Measurements from ENCODE around the gene SRCIN1.
"Not testable (repeated sequence)": the region's sequence is repeated elsewhere in the genome, so short reads cannot be mapped to it uniquely, and the experiment has no call there.

Gene SRCIN1

DNA sequence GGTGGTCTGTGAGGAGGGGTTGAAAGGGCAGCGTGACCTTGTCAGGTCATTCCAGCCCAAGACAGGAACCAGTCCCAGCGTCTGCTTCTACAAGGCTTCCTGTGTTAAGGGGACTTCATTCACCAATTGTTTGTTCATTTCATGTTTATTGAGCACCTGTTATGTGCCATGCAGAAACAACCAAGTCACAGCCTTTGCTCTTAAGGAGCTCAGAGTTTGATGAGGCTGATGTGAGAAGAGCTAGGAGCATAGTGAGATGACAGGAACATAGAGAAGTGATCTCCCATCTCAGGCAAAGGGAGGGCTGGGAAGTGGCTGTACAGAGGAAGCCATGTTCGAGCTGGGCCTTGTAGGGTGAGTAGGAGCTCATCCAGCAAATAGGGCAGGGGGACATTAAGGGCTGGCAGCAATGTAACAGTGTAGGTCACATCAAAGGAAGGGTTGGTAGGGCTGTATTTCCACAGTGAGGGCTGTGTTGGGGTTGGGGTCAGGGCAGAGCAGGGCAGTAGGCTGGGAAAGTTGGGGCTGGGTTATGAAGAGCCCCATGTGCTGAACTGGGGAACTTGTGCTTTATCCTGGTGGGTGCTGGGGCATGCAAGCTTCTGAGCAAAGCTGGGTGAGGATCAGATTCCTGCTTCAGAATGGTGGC lies 97.7 kb downstream of the SRCIN1 start:
- no peak for DNase-seq (ENCODE audit: low read depth)
- in situ Hi-C loops (cut with HindIII; ENCODE audit: low sequenced_read_pairs): no loop called here
- TF ChIP-seq, protein P1, sequence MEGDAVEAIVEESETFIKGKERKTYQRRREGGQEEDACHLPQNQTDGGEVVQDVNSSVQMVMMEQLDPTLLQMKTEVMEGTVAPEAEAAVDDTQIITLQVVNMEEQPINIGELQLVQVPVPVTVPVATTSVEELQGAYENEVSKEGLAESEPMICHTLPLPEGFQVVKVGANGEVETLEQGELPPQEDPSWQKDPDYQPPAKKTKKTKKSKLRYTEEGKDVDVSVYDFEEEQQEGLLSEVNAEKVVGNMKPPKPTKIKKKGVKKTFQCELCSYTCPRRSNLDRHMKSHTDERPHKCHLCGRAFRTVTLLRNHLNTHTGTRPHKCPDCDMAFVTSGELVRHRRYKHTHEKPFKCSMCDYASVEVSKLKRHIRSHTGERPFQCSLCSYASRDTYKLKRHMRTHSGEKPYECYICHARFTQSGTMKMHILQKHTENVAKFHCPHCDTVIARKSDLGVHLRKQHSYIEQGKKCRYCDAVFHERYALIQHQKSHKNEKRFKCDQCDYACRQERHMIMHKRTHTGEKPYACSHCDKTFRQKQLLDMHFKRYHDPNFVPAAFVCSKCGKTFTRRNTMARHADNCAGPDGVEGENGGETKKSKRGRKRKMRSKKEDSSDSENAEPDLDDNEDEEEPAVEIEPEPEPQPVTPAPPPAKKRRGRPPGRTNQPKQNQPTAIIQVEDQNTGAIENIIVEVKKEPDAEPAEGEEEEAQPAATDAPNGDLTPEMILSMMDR (IDR thresholded peaks at IDR 0.05; ENCODE audit: low read depth, low read length, missing control alignments): no peak
- H3K4me3 ChIP-seq (ENCODE audit: low read depth, low read length): no peak overlapping the region

DNA sequence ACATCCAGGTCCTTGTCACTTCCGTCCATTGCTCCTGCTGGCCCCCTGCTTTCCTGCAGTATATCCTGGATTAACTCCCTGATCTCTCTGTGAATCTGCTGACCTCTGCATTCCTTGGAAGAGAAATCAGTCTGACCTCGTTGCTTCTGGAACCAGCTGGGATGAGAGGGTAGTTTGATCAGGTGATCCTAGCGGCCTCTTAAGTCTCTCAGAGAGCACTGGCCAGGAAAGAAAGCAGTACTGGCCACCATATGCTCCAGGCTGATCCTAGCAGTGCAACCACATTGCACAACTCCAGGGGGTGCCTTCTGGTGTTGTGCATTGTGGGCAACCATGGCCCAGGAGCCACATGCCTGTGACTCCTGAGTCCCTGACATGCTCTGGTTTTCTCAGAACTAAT lies 98.3 kb downstream of the SRCIN1 start:
- TF ChIP-seq, protein P1 (IDR thresholded peaks at IDR 0.05; ENCODE audit: low read depth, low read length, missing control alignments): no peak
- in situ Hi-C loops (cut with HindIII; ENCODE audit: low sequenced_read_pairs): no loop called here
- no peak for DNase-seq (ENCODE audit: low read depth)

DNA sequence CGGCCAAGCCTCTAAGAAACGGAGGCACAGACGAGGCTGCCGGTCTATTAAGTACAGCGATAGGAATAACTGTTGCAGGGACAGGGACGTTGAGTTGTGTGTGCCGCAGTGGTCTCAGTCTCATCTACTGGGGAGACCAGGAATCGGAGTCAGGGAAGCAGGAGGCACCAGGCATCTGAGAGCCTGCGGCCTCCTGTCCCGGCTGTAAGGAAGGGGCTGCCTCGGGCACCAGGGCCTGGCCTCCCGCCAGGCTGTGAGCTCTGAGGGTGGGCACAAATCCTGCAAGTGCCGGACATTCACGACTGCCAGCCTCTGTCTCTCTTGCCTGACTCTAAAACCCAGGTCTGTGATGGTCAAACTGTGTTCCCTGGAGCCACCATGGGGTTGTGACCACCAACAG lies 101.5 kb downstream of the SRCIN1 start:
- DNase-seq (ENCODE audit: low read depth): no peak
- in situ Hi-C loops (cut with HindIII; ENCODE audit: low sequenced_read_pairs): no loop called here

More for the DNA sequence above, 98.3 kb downstream of the SRCIN1 start:
- no peak overlapping the region for H3K4me3 ChIP-seq (ENCODE audit: low read depth, low read length)

GRCh38 chr17:38503286-38503913 lies 102.4 kb downstream of the SRCIN1 start:
- H3K4me3 ChIP-seq (ENCODE audit: low read depth, low read length); DNase-seq (ENCODE audit: low read depth); in situ Hi-C loops (cut with HindIII; ENCODE audit: low sequenced_read_pairs): not testable (repeated sequence)

More for the DNA sequence above, 101.5 kb downstream of the SRCIN1 start:
- TF ChIP-seq, protein P1 (IDR thresholded peaks at IDR 0.05; ENCODE audit: low read depth, low read length, missing control alignments): no peak
- no peak overlapping the region for H3K4me3 ChIP-seq (ENCODE audit: low read depth, low read length)

DNA sequence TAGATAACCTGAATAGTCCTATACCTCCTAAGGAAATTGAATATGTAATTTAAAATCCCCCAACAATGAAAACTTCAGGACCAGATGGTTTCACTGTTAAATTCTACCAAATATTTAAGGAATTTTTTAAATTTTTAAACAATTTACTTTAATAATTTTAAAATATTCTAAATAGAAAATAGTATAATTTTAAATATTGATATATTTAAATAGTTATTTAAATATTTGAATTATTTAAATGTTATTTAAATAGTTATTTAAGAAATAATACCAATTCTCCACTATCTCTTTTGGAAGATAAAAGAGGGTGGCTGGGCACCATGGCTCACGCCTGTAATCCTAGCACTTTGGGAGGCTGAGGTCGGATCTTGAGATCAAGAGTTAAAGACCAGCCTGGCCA lies 104.0 kb downstream of the SRCIN1 start:
- DNase-seq (ENCODE audit: low read depth); in situ Hi-C loops (cut with HindIII; ENCODE audit: low sequenced_read_pairs); H3K4me3 ChIP-seq (ENCODE audit: low read depth, low read length): not testable (repeated sequence)

DNA sequence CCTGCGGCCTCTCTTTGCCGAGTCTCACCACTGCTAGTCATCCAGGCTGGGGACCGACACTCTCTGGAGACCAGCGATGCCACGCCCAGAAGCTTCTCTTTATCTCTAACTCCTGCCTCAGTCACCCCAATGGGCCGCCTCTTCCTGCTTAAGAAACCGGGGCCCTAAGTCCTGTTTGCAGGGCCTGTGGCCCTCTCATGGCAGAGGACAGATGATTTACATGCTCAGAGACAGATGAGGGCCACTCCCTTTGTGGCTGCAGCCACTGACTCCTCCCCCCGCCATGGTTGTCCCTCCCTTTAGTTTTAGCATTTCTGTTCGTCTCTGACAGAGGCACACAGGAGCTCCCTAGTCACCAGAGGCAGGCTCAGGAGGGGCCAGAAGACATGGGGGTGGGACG lies 106.5 kb downstream of the SRCIN1 start:
- DNase-seq (ENCODE audit: low read depth): not testable (repeated sequence)

GRCh38 chr17:38498353-38498752 lies 107.4 kb downstream of the SRCIN1 start:
- H3K4me3 ChIP-seq (ENCODE audit: low read depth, low read length): no peak overlapping the region
- in situ Hi-C loops (cut with HindIII; ENCODE audit: low sequenced_read_pairs): no loop called here
- DNase-seq (ENCODE audit: low read depth): no peak
- TF ChIP-seq, protein P1 (IDR thresholded peaks at IDR 0.05; ENCODE audit: low read depth, low read length, missing control alignments): no peak

More for the DNA sequence above, 106.5 kb downstream of the SRCIN1 start:
- in situ Hi-C loops (cut with HindIII; ENCODE audit: low sequenced_read_pairs); H3K4me3 ChIP-seq (ENCODE audit: low read depth, low read length): not testable (repeated sequence)

GRCh38 chr17:38497656-38498055 lies 108.1 kb downstream of the SRCIN1 start:
- in situ Hi-C loops (cut with HindIII; ENCODE audit: low sequenced_read_pairs); H3K4me3 ChIP-seq (ENCODE audit: low read depth, low read length); DNase-seq (ENCODE audit: low read depth): not testable (repeated sequence)

DNA sequence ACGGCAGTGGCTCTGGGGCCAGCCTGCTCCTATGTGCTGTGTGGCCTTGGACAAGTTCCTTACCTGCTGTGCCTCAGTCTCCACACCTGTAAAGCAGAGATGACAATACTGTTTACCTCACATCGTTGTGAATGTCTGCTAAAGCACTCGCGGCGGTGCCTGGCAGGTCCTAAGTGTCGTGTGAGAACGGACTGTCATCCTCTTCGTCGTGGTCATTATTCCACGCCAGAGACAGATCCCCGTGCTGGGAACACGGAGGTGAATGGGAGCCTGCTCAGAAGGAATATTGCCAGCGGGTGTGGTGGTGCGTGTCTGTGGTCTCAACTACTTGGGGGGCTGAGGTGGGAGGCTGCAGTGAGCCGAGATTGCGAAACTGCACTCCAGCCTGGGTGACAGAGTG lies 111.6 kb downstream of the SRCIN1 start:
- H3K4me3 ChIP-seq (ENCODE audit: low read depth, low read length); in situ Hi-C loops (cut with HindIII; ENCODE audit: low sequenced_read_pairs); DNase-seq (ENCODE audit: low read depth): not testable (repeated sequence)

Measured in astrocyte of the cerebellum (primary cell).